GM23248 (cell line): ENCODE data around the gene PTTG2. TPM values are rescaled to one million over a fixed set of nuclear protein-coding genes. Genes with fewer than 3 reads are reported as not detected.
A peak's percentile ranks its signal among the peaks of the same experiment; 100 is the strongest.
"Not testable (repeated sequence)": the region's sequence is repeated elsewhere in the genome, so short reads cannot be mapped to it uniquely, and the experiment has no call there.

Experiments used
- DNase-seq: peaks from one replicate; pipeline ENCODE4 v3.0.0-alpha.2; 2015
- H2AFZ ChIP-seq: fragments of 200-600 bp; sonication (generic); 2 replicates; pipeline ENCODE4 v1.6.1; 2016; ENCODE audit warnings: antibody characterized with exemption
- H3F3A ChIP-seq: fragments of 200-600 bp; sonication (generic); 2 replicates; pipeline ENCODE4 v1.6.1; 2016; ENCODE audit warnings: mild to moderate bottlenecking, antibody characterized with exemption, mixed run types; ENCODE audit not compliant: insufficient read depth
- H3K27ac ChIP-seq: fragments of 200-600 bp; sonication (generic); 2 replicates; pipeline ENCODE4 v1.5.1; 2016; ENCODE audit warnings: mild to moderate bottlenecking
- H3K27me3 ChIP-seq: fragments of 200-600 bp; sonication (generic); replicated peaks from 2 replicates; pipeline ENCODE4 v1.6.1; 2016; ENCODE audit warnings: mild to moderate bottlenecking; ENCODE audit not compliant: insufficient read depth
- H3K36me3 ChIP-seq: fragments of 200-600 bp; sonication (generic); 2 replicates; pipeline ENCODE4 v1.6.1; 2016; ENCODE audit warnings: low read depth, mild to moderate bottlenecking
- H3K4me1 ChIP-seq: fragments of 200-600 bp; sonication (generic); 2 replicates; pipeline ENCODE4 v1.6.1; 2016; ENCODE audit warnings: mild to moderate bottlenecking; ENCODE audit not compliant: insufficient read depth
- H3K4me2 ChIP-seq: fragments of 200-600 bp; sonication (generic); one replicate; pipeline ENCODE4 v1.6.1; 2016; ENCODE audit warnings: mild to moderate bottlenecking; ENCODE audit not compliant: unreplicated experiment
- H3K4me3 ChIP-seq: fragments of 200-600 bp; sonication (generic); 2 replicates; pipeline ENCODE4 v1.5.1; 2016; ENCODE audit warnings: mild to moderate bottlenecking
- H3K79me2 ChIP-seq: fragments of 200-600 bp; sonication (generic); 2 replicates; pipeline ENCODE4 v1.6.1; 2016; ENCODE audit warnings: mild to moderate bottlenecking; ENCODE audit not compliant: insufficient read depth
- H3K9ac ChIP-seq: fragments of 200-600 bp; sonication (generic); 2 replicates; pipeline ENCODE4 v1.6.1; 2016; ENCODE audit warnings: mild to moderate bottlenecking
- H3K9me2 ChIP-seq: fragments of 200-600 bp; sonication (generic); 2 replicates; pipeline ENCODE4 v1.6.1; 2016; ENCODE audit warnings: mixed run types, mild to moderate bottlenecking, moderate library complexity; ENCODE audit not compliant: insufficient read depth
- H3K9me3 ChIP-seq: fragments of 200-600 bp; sonication (generic); one replicate; pipeline ENCODE4 v1.6.1; 2017; ENCODE audit warnings: low read depth
- H4K20me1 ChIP-seq: fragments of 200-600 bp; sonication (generic); 2 replicates; pipeline ENCODE4 v1.6.0; 2016; ENCODE audit not compliant: insufficient read depth
- EZH2 ChIP-seq: fragments of 200-600 bp; sonication (generic); IDR thresholded peaks from 2 replicates; pipeline ENCODE4 v1.6.1; 2018; ENCODE audit warnings: antibody characterized with exemption, mild to moderate bottlenecking; ENCODE audit not compliant: insufficient read depth, poor library complexity, severe bottlenecking
- EZH2phosphoT487 ChIP-seq: fragments of 200-600 bp; sonication (generic); IDR thresholded peaks from 2 replicates; pipeline ENCODE4 v1.6.1; 2018; ENCODE audit warnings: antibody characterized with exemption, moderate library complexity, mild to moderate bottlenecking, low read depth; ENCODE audit not compliant: insufficient read depth
- WGBS, 2 experiments: methylation state at CpG; one replicate each; pipeline ENCODE4 v1.1.6; 2015 to 2017; ENCODE audit warnings: low lambda C conversion rate in 2 of 2, low coverage in 1 of 2; ENCODE audit errors: missing lambda C conversion rate in 2 of 2; 5-methylcytosine and 5-hydroxymethylcytosine counted together
- in situ Hi-C: fragments of 300-500 bp; cut with MboI; formaldehyde crosslinking; loops from 2 replicates; pipeline ENCODE4 v1.15.0; 2020
- polyA plus RNA-seq: library from polyadenylated mRNA; unstranded; fragments of >200 nt; fragmentation: Nextera tagmentation; extraction: Ambion mirVana; gene quantifications from 2 replicates; pipeline ENCODE4 v1.2.1, GENCODE V29; 2016
- total RNA-seq: library from RNA; depleted of rRNA; stranded (reverse); fragments of >200 nt; shearing (Covaris generic); gene quantifications from 2 replicates; pipeline ENCODE4 v1.2.3, GENCODE V29; 2014

The PTTG2 gene
- total and polyA plus RNA-seq, 2 experiments from 2014 or later = not detected

DNA sequence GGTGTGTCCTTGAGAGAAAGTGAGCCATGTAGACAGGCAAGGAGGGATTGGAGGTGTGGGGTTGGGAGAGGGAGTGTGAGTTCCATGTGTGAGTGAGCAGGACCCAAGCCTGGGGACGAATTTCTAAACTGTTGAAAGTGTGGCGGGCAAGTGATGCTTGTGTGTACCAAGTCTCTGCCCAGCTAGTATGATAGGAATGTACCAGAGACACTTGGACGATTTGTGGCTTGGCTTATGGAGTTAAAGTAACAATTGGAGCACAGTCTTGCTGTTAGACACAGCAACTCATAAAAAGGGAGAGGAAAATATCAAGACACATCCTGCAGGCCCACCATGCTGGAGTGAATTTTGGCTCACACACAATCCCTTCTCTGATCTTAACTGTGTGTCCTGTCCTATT, 8.5 kb downstream of the PTTG2 start:
- Histone ChIP-seq H3K27ac (no peak overlapping the region), H4K20me1 (no peaks in the 10 kb centered on the region), H3K9me2 (no peaks in the 10 kb centered on the region), H2AFZ (no peak overlapping the region), H3K4me1 (no peaks in the 10 kb centered on the region), H3K79me2 (no peaks in the 10 kb centered on the region), H3K9ac (no peak overlapping the region), H3K27me3 (no peaks in the 10 kb centered on the region), H3K4me2 (no peak overlapping the region), H3K4me3 (no peak overlapping the region), H3F3A (no peaks in the 10 kb centered on the region), H3K36me3 (no peaks in the 10 kb centered on the region), H3K9me3 (no peaks in the 10 kb centered on the region)
- no peak for DNase-seq
- in situ Hi-C loops = no loop called here
- 63 to 74% methylated on average over 3 of the region's 3 CpGs for WGBS, 2 experiments
- no peak for TF ChIP-seq EZH2phosphoT487
- TF ChIP-seq EZH2 = no peak

DNA sequence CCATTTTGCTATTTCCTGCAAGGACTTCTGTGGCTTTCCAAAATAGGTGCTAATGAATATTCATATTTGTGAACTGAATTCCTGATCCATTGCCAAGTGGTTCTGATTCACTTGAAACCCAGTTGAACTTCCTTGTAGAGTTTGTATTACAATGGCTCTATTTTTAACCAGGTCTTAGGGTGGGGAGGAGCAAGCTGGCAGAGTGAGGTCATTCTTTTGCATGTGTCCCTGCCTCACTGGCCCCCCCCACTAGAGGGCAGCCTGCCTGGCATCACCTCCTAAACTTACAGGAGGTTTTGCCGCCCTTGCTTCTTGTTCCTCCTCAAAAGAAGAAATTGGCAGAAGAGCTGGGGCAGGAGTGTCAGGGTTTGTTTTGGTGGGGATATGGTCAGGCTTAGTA, 10.5 kb downstream of the PTTG2 start:
- Histone ChIP-seq H2AFZ (no peak overlapping the region), H3K9me2 (no peaks in the 10 kb centered on the region), H3K4me2 (no peak overlapping the region), H3K9me3 (no peaks in the 10 kb centered on the region), H4K20me1 (no peaks in the 10 kb centered on the region), H3K9ac (no peak overlapping the region), H3K27ac (no peak overlapping the region), H3K4me1 (no peaks in the 10 kb centered on the region), H3K79me2 (no peaks in the 10 kb centered on the region), H3K27me3 (no peaks in the 10 kb centered on the region), H3K36me3 (no peaks in the 10 kb centered on the region), H3F3A (no peaks in the 10 kb centered on the region), H3K4me3 (no peak overlapping the region)
- peak; percentile 60 for DNase-seq
- TF ChIP-seq EZH2phosphoT487 (no peak), EZH2 (no peak)
- in situ Hi-C loops = no loop called here
- WGBS, 2 experiments = 100% methylated on average over 1 of the region's 1 CpG

DNA sequence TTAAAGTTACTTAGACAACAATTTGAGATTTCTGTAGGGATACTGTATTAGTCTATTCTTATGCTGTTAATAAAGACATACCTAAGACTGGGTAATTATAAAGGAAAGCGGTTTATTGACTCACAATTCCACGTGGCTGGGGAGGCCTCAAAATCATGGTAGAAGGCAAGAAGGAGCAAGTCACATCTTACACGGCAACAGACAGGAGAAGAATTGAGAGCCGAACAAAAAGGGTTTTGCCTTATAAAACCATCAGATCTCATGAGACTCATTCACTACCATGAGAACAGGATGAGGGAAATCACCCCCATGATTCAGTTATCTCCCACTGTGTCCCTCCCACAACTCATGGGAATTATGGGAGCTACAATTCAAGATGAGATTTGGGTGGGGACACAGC, 11.0 kb downstream of the PTTG2 start:
- no peaks in the 10 kb centered on the region for H3K4me1 ChIP-seq
- no peak overlapping the region for H3K4me2 ChIP-seq
- no peak overlapping the region for H3K27ac ChIP-seq
- H3K9ac ChIP-seq = no peak overlapping the region
- no peaks in the 10 kb centered on the region for H3K79me2 ChIP-seq
- no peaks in the 10 kb centered on the region for H3K9me3 ChIP-seq
- H3F3A ChIP-seq = peaks cover 3% of the 10 kb centered on the region; the same call in 1 of the 2 replicates
- no peak overlapping the region for H3K4me3 ChIP-seq
- no peak for DNase-seq
- H3K27me3 ChIP-seq = no peaks in the 10 kb centered on the region
- no peaks in the 10 kb centered on the region for H3K9me2 ChIP-seq
- TF ChIP-seq EZH2 (no peak), EZH2phosphoT487 (no peak)
- H4K20me1 ChIP-seq = no peaks in the 10 kb centered on the region
- H2AFZ ChIP-seq = no peak overlapping the region
- WGBS, 2 experiments = 86% methylated on average over 4 of the region's 4 CpGs
- no peaks in the 10 kb centered on the region for H3K36me3 ChIP-seq
- in situ Hi-C loops = no loop called here

DNA sequence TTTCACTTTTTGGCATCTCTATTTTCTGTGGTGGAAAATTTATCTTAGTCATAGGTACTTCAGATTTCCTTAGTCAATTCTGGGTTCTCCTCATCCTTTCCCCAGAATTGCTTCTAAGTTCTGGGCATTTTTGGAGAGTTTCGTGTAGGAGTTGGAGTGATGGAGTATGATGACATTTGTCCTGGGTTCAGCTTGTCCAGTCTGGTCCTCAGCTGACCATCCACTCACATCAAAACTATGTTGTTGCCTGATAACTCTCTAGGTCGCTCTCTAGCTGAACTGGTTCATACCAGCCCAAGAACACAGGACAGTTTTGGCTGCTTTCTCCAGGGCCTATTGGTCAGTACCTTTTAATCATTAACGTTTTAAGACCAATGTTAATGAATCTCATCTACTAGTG, 13.2 kb downstream of the PTTG2 start:
- no peaks in the 10 kb centered on the region for H3K36me3 ChIP-seq
- H3K9me2 ChIP-seq = no peaks in the 10 kb centered on the region
- no peak overlapping the region for H3K4me2 ChIP-seq
- no peak overlapping the region for H2AFZ ChIP-seq
- H3K9ac ChIP-seq = no peak overlapping the region
- in situ Hi-C loops = no loop called here
- no peak for DNase-seq
- H3K9me3 ChIP-seq = no peaks in the 10 kb centered on the region
- 77 to 84% methylated on average over 3 of the region's 3 CpGs for WGBS, 2 experiments
- H3K79me2 ChIP-seq = 0 out of 2 replicates have a peak, but pooled peaks cover under 1% of the 10 kb centered on the region
- no peaks in the 10 kb centered on the region for H4K20me1 ChIP-seq
- TF ChIP-seq EZH2phosphoT487 (no peak), EZH2 (no peak)
- H3K27ac ChIP-seq = no peak overlapping the region
- no peaks in the 10 kb centered on the region for H3K27me3 ChIP-seq
- peaks cover 3% of the 10 kb centered on the region for H3K4me1 ChIP-seq
- H3F3A ChIP-seq = peaks cover 13% of the 10 kb centered on the region
- no peak overlapping the region for H3K4me3 ChIP-seq

DNA sequence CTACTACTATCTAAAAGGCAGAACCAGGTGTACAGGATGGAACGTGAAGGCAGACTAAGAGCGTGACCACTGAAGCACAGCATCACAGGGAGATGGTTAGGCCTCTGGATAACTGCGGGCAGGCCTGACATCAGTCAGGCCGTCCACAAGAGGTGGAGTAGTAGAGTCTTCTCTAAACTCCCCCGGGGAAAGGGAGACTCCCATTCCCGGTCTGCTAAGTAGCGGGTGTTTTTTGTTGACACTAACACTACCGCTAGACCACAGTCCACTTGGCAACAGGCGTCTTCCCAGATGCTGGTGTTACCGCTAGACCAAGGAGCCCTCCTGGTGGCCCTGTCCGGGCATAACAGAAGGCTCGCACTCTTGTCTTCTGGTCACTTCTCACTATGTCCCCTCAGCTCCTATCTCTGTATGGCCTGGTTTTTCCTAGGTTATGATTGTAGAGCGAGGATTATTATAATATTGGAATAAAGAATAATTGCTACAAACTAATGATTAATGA, 15.2 kb downstream of the PTTG2 start:
- whole genome bisulfite sequencing, 2 experiments = 90 to 93% methylated on average over 12 to 13 of the region's 13 CpGs
- H3K4me3 ChIP-seq, in situ Hi-C loops, H3K27me3 ChIP-seq, H3K27ac ChIP-seq, H4K20me1 ChIP-seq, DNase-seq, H3K9me3 ChIP-seq, H3K9ac ChIP-seq, H3K9me2 ChIP-seq, H3K4me2 ChIP-seq, H3K4me1 ChIP-seq, H3K36me3 ChIP-seq, H2AFZ ChIP-seq: not testable (repeated sequence)
- Histone ChIP-seq H3F3A (peaks cover 15% of the 10 kb centered on the region), H3K79me2 (peaks cover 20% of the 10 kb centered on the region)
